MCF 10A (cell line): ENCODE data around the gene ABHD15. TPM values are rescaled to one million over a fixed set of nuclear protein-coding genes. Genes with fewer than 3 reads are reported as not detected.

Source experiments
- BruUV-seq: library from RNA; stranded (reverse); fragments of 400-500 nt; replicated peaks from 2 replicates; lab custom pipeline; 2021; lab: Mats Ljungman, UMichigan
- CTCF ChIA-PET: fragments of 300-600 bp; sonication (Branson Sonifier 250); formaldehyde crosslinking; extraction: SDS; loops from one replicate; lab custom pipeline; 2021; ENCODE audit warnings: antibody characterized with exemption, inconsistent platforms; lab: Yijun Ruan, JAX
- POLR2A ChIA-PET: fragments of 300-600, 350-650 bp; sonication (Branson Sonifier 250); formaldehyde crosslinking; extraction: SDS; loops from one replicate; lab custom pipeline; 2020; ENCODE audit warnings: antibody characterized with exemption, inconsistent platforms; lab: Yijun Ruan, JAX
- DNase-seq: peaks from one replicate; pipeline ENCODE4 v3.0.0-alpha.2; 2018; ENCODE audit not compliant: unreplicated experiment
- H3K27ac Mint-ChIP-seq: one replicate; pipeline ENCODE4 v1.8.0; 2022; ENCODE audit warnings: mild to moderate bottlenecking, low read depth, mixed read lengths; ENCODE audit not compliant: unreplicated experiment
- H3K27me3 Mint-ChIP-seq: one replicate; pipeline ENCODE4 v1.8.0; 2022; ENCODE audit warnings: mixed read lengths; ENCODE audit not compliant: insufficient read depth, unreplicated experiment
- H3K36me3 Mint-ChIP-seq: one replicate; pipeline ENCODE4 v1.8.0; 2022; ENCODE audit warnings: mild to moderate bottlenecking, moderate library complexity, mixed read lengths; ENCODE audit not compliant: insufficient read depth, unreplicated experiment
- H3K4me1 Mint-ChIP-seq: one replicate; pipeline ENCODE4 v1.8.0; 2022; ENCODE audit warnings: mixed read lengths; ENCODE audit not compliant: insufficient read depth, unreplicated experiment
- H3K4me3 Mint-ChIP-seq: one replicate; pipeline ENCODE4 v1.8.0; 2022; ENCODE audit warnings: mild to moderate bottlenecking, moderate library complexity, mixed read lengths; ENCODE audit not compliant: unreplicated experiment
- H3K9me3 Mint-ChIP-seq: one replicate; pipeline ENCODE4 v1.8.0; 2022; ENCODE audit warnings: mixed read lengths; ENCODE audit not compliant: unreplicated experiment
- intact Hi-C: fragments of 100-400 bp; cut with micrococcal nuclease; formaldehyde crosslinking; loops from 2 replicates; pipeline ENCODE4 v1.14.1; 2022
- total RNA-seq: library from RNA; stranded (reverse); gene quantifications from 2 replicates; pipeline ENCODE4 v1.2.3, GENCODE V29; 2022
- TF ChIP-seq, protein P1 (sequence below): fragments of 200-600 bp; IDR thresholded peaks from one replicate; pipeline ENCODE4 v1.8.0; 2022; ENCODE audit warnings: antibody characterized with exemption, mild to moderate bottlenecking; ENCODE audit not compliant: unreplicated experiment

Gene ABHD15
- total RNA-seq, 1 experiment from 2014 or later: 2.8 TPM

DNA sequence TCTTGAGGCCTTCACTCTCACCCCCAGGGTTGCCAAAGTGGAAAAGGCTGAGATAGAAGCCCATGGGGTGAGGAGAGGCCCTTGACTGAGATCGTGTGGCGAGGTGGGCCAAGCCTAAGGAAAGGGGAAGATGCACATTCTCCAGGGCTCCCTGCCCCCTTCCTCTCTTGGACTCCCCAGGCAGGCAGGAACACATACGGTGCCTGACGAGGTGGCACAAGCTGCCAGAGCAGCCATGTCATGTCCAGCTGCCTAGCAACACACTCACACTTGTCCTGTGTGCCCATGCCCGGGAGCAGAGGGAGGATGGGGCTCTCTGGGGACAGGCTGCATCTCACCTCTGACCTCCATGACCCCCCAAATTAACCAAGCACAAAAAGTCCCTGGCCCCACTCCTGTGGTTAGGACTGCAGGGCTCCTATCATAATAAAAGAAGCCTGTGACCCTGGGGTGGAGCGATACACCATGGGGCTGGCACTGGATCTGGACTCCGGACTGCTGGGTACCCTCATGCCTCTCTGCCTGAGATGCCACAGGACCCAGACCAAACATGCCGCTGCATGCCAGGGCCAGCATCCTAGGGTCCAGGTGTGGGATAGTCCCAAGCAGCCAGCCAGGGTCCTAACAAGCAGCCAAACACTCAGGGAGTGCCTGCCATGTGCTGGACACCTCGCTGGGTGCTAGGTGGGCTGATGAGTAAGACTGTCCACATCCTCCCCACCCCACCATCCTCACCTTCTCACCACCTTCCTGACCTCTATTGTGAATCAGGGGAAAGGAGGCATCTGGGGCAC is 20.0 kb upstream of the ABHD15 start:
- TF ChIP-seq, protein P1, sequence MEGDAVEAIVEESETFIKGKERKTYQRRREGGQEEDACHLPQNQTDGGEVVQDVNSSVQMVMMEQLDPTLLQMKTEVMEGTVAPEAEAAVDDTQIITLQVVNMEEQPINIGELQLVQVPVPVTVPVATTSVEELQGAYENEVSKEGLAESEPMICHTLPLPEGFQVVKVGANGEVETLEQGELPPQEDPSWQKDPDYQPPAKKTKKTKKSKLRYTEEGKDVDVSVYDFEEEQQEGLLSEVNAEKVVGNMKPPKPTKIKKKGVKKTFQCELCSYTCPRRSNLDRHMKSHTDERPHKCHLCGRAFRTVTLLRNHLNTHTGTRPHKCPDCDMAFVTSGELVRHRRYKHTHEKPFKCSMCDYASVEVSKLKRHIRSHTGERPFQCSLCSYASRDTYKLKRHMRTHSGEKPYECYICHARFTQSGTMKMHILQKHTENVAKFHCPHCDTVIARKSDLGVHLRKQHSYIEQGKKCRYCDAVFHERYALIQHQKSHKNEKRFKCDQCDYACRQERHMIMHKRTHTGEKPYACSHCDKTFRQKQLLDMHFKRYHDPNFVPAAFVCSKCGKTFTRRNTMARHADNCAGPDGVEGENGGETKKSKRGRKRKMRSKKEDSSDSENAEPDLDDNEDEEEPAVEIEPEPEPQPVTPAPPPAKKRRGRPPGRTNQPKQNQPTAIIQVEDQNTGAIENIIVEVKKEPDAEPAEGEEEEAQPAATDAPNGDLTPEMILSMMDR: no peak
- intact Hi-C loops: no loop called here
- CTCF ChIA-PET: interaction anchor here (0.6 to 1.6 kb wide), 8 partner anchors 12 to 387 kb away, joined by 3 to 8 read pairs (median 4); no protein-coding TSS in a partner anchor
- no peak for DNase-seq
- POLR2A ChIA-PET: interaction anchor here (0.6 to 2.7 kb wide), 7 partner anchors 17 to 882 kb away, joined by 3 to 10 read pairs (median 3); partner anchors contain the start of gene TAOK1
- no TSS peak for BruUV-seq
- Mint-ChIP-seq H3K36me3 (peaks cover 17% of the 10 kb centered on the region), H3K9me3 (no peaks in the 10 kb centered on the region), H3K27ac (peak overlapping the region; percentile 16), H3K4me1 (peaks cover 43% of the 10 kb centered on the region), H3K27me3 (no peaks in the 10 kb centered on the region), H3K4me3 (peak overlapping the region; percentile 83)

DNA sequence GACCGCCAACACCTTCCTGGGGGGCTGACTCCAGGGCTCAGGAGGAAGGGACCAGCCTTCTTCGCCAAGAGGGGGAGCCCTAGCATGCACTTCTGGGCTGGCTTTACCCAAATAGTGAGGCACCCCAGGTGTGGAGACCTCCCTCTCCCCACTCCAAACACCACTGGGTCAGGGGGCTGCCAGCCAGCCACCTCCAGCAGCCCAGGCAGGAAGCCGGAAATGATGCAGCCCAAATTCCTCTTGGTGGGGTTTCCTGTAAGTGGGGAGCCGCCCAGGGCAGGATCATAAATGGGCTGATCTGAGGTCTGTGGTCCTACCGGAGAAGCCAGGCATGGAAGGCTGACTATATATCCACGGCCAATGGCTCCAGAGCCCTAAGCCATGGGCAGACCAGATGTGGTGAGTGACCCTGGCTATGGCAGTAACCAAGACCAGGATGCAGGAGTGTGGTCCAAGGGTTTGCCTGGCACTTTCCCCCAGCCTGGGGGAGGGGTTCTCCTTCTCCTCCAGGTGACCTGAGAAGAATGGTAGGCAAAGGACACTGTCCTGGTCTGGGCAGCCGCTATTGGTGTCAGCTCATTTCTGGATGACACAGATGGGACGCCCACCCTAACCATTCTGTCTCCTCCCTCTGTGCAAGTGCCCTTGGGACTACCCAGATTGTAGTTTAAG is 18.4 kb upstream of the ABHD15 start:
- intact Hi-C loops: no loop called here
- ChIA-PET CTCF (interaction anchor here (0.6 to 1.6 kb wide), 2 partner anchors 11 to 227 kb away, joined by 3 to 5 read pairs; no protein-coding TSS in a partner anchor), POLR2A (interaction anchor here (0.7 to 1.4 kb wide), 2 partner anchors 16 to 100 kb away, joined by 3 to 4 read pairs; no protein-coding TSS in a partner anchor)
- peaks cover 42% of the 10 kb centered on the region for H3K4me1 Mint-ChIP-seq
- no peak overlapping the region for H3K27ac Mint-ChIP-seq
- no peaks in the 10 kb centered on the region for H3K9me3 Mint-ChIP-seq
- BruUV-seq: no TSS peak
- H3K36me3 Mint-ChIP-seq: peaks cover 23% of the 10 kb centered on the region
- TF ChIP-seq, protein P1: no peak
- no peaks in the 10 kb centered on the region for H3K27me3 Mint-ChIP-seq
- no peak overlapping the region for H3K4me3 Mint-ChIP-seq
- DNase-seq: no peak

DNA sequence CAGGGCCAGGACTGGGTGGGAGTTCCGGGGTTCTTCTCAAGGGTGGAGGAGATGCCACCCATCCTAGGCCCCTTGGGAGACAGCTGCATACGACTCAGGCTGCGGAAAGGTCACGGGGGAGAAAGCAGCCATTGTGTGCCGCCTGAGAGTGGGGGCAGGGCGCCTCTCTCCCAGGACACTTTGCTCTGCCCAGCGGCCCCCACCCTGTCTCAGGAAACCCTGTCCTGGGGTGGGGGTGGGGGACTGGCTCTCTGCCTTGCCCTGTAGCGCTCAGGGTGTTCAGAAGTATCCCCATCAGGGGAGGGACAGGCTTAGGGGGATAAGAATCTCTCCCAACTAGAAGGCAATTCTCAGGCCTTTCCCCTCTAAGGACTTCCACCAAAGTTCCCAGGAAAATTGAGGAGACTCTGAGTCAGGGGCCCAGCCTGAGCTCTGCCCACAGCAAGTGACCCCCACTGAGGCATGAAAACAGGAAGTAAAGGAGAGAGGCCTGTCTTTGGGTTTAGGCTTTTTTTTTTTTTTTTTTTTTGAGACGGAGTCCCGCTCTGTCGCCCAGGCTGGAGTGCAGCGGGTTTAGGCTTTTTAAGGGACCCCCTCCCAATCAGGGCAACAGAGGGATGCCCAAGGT is 17.7 kb upstream of the ABHD15 start:
- POLR2A ChIA-PET: interaction anchor here (1.1 to 4.4 kb wide), 3 partner anchors 7 to 17 kb away, joined by 4 to 81 read pairs (median 6); partner anchors contain the start of gene ANKRD13B
- CTCF ChIA-PET: interaction anchor here (0.6 to 6.8 kb wide), 5 partner anchors 7 to 437 kb away, joined by 3 to 89 read pairs (median 4); partner anchors contain the start of genes ABHD15, ANKRD13B and TP53I13
- TF ChIP-seq, protein P1: no peak
- Mint-ChIP-seq H3K36me3 (peaks cover 24% of the 10 kb centered on the region), H3K27ac (peak overlapping the region; percentile 84), H3K9me3 (no peaks in the 10 kb centered on the region), H3K4me1 (peaks cover 40% of the 10 kb centered on the region), H3K27me3 (no peaks in the 10 kb centered on the region), H3K4me3 (no peak overlapping the region)
- no TSS peak for BruUV-seq
- no peak for DNase-seq
- intact Hi-C loops: loop anchor here (5.0 kb wide), 1 partner anchor 508 kb away; no protein-coding TSS in a partner anchor
